Activated T-helper 17 cell treated with anti-CD3 and anti-CD28 coated beads, Interleukin-2, amount 50 U/mL, for 72 hours (primary cell): ENCODE data around the gene LCN12. TPM values are rescaled to one million over a fixed set of nuclear protein-coding genes. Genes with fewer than 3 reads are reported as not detected.
A peak's percentile ranks its signal among the peaks of the same experiment; 100 is the strongest.

Source experiments
- ATAC-seq: fragments of 150-1000 bp; cut with Tn5 transposase; replicated peaks from 2 replicates; pipeline ENCODE4 v1.10.0; 2021; ENCODE audit warnings: mild to moderate bottlenecking, moderate library complexity
- H3K27ac Mint-ChIP-seq: one replicate; pipeline ENCODE4 v1.8.0; 2022; ENCODE audit warnings: mixed read lengths
- H3K27me3 Mint-ChIP-seq: one replicate; pipeline ENCODE4 v1.8.0; 2022; ENCODE audit warnings: mixed read lengths
- H3K36me3 Mint-ChIP-seq: one replicate; pipeline ENCODE4 v1.8.0; 2022; ENCODE audit warnings: low read depth, mild to moderate bottlenecking, mixed read lengths
- H3K4me1 Mint-ChIP-seq: one replicate; pipeline ENCODE4 v1.8.0; 2022; ENCODE audit warnings: mixed read lengths
- H3K4me3 Mint-ChIP-seq: one replicate; pipeline ENCODE4 v1.8.0; 2022; ENCODE audit warnings: mild to moderate bottlenecking, mixed read lengths
- H3K9me3 Mint-ChIP-seq: one replicate; pipeline ENCODE4 v1.8.0; 2022; ENCODE audit warnings: mixed read lengths
- total RNA-seq, 2 donors: library from RNA; stranded (reverse); gene quantifications; one replicate each; pipeline ENCODE4 v1.2.3, GENCODE V29; 2022

The LCN12 gene
- 1 to 10 TPM in 1 of 2 donors, under 1 TPM in 1; 0.54 to 2.4 TPM for total RNA-seq

DNA sequence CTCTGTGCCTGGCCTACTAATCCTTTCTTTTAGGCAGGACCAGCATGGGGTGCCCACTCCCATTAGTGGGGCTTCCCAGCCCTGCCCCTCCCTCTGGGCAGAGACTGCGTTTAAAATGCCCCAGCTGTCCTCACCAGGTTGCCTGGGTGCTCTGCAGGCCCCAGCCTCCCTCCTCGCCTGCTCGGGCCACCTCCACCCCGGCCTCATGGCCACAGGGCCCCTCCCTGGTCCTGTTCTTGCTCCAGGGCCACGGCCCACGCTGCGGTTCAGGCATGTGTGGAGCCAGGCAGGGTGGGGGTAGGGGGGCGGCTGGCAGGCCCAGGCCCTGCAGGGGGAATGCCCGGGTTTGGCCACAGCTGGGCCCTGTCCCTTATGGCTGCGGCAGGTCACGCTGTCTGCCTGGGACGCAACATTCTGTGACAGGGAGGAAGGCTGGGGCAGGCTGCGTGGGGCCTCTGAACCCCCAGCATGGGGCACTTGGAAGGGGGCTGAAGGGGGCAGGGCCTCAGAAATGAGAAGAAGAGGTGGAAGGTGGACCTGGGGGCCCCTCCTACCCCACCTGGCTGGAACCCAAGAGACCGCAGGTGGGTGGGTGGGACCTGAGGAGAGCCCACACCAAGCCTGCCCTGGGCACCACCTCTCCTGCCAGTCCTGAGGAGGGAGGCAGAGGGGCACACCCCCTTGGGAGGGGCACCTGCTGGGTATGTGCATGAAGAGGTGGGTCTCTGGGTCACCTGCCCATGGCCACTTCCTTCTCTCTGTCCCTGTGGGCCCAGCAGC, at the start of gene LCN12:
TSS of gene LCN12 (plus strand) at position 733 of the 780 bp plus-strand sequence. CDS start 55 bp downstream, outside the sequence.
- H3K27me3 Mint-ChIP-seq = no peaks in the 10 kb centered on the region
- peak within 1 kb of the TSS; percentile 73 for H3K4me3 Mint-ChIP-seq
- H3K9me3 Mint-ChIP-seq = peaks cover 6% of the 10 kb centered on the region
- no peak within 1 kb of the TSS for H3K27ac Mint-ChIP-seq
- no peaks in the 10 kb centered on the region for H3K36me3 Mint-ChIP-seq
- H3K4me1 Mint-ChIP-seq = peaks cover 7% of the 10 kb centered on the region
- ATAC-seq = no peak

DNA sequence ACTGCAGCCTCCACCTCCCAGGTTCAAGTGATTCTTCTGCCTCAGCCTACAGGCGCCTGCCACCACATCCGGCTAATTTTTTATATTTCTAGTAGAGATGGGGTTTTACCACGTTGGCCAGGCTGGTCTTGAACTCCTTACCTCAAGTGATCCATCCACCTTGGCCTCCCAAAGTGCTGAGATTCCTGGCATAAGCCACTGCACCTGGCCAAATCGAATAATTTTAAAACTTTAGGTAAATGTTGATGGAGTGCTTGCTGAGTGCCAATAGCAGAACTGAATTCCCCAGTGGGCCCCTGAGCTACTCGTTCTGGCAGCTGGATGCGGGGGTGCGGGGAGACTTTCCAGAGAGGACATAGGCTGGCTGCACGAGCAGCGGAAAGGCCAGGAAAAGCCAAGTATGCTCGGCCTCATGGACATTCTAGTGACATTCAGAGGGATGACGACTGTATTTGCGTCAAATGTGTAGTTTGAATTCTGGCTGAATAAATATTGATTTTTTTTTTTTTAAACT, 49.0 kb upstream of the LCN12 start:
- H3K27me3 Mint-ChIP-seq = no peaks in the 10 kb centered on the region
- peaks cover 94% of the 10 kb centered on the region for H3K36me3 Mint-ChIP-seq
- H3K27ac Mint-ChIP-seq = peak overlapping the region; percentile 88
- peaks cover 24% of the 10 kb centered on the region for H3K4me1 Mint-ChIP-seq
- no peaks in the 10 kb centered on the region for H3K9me3 Mint-ChIP-seq
- peak; percentile 24 for ATAC-seq
- peak overlapping the region; percentile 70 for H3K4me3 Mint-ChIP-seq

GRCh38 chr9:136906266-136906665, 45.8 kb upstream of the LCN12 start:
- H3K9me3 Mint-ChIP-seq = no peaks in the 10 kb centered on the region
- H3K27ac Mint-ChIP-seq = peak overlapping the region; percentile 79
- H3K27me3 Mint-ChIP-seq = no peaks in the 10 kb centered on the region
- H3K4me3 Mint-ChIP-seq = no peak overlapping the region
- no peak for ATAC-seq
- peaks cover 95% of the 10 kb centered on the region for H3K36me3 Mint-ChIP-seq
- peaks cover 15% of the 10 kb centered on the region for H3K4me1 Mint-ChIP-seq

- no peaks in the 10 kb centered on the region for H3K9me3 Mint-ChIP-seq
- H3K36me3 Mint-ChIP-seq = peaks cover 96% of the 10 kb centered on the region
- H3K4me1 Mint-ChIP-seq = peaks cover 9% of the 10 kb centered on the region
- H3K27ac Mint-ChIP-seq = peak overlapping the region; percentile 25
- H3K27me3 Mint-ChIP-seq = no peaks in the 10 kb centered on the region
- ATAC-seq = no peak
- H3K4me3 Mint-ChIP-seq = no peak overlapping the region
Observed at GRCh38 chr9:136907011-136907914, 44.8 kb upstream of the LCN12 start.

- H3K27me3 Mint-ChIP-seq = no peaks in the 10 kb centered on the region
- no peak overlapping the region for H3K4me3 Mint-ChIP-seq
- ATAC-seq = no peak
- H3K36me3 Mint-ChIP-seq = peaks cover 97% of the 10 kb centered on the region
- H3K27ac Mint-ChIP-seq = no peak overlapping the region
- H3K9me3 Mint-ChIP-seq = no peaks in the 10 kb centered on the region
- H3K4me1 Mint-ChIP-seq = peaks cover 7% of the 10 kb centered on the region
Observed at GRCh38 chr9:136910197-136910900, 41.7 kb upstream of the LCN12 start.

DNA sequence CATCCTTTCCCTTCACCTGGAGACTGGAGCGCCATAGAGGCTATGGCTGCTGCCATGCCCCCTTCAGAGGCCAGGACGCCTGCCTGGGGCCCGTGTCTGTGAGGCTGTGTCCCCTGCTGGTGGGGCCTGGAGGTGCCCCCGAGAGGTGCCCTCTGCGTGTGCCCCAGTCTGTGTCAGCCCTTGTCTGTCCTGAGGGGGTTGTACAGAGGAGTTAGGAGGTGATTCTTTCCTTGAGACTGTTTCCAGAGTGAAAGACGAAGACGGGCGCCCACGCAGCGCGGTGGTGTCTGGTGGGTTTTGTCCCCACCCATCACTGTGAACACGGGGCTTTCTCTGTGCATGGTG, 41.2 kb upstream of the LCN12 start:
- Mint-ChIP-seq H3K27me3 (no peaks in the 10 kb centered on the region), H3K4me3 (no peak overlapping the region), H3K27ac (no peak overlapping the region), H3K4me1 (peaks cover 10% of the 10 kb centered on the region), H3K9me3 (no peaks in the 10 kb centered on the region), H3K36me3 (peaks cover 97% of the 10 kb centered on the region)
- ATAC-seq = no peak

DNA sequence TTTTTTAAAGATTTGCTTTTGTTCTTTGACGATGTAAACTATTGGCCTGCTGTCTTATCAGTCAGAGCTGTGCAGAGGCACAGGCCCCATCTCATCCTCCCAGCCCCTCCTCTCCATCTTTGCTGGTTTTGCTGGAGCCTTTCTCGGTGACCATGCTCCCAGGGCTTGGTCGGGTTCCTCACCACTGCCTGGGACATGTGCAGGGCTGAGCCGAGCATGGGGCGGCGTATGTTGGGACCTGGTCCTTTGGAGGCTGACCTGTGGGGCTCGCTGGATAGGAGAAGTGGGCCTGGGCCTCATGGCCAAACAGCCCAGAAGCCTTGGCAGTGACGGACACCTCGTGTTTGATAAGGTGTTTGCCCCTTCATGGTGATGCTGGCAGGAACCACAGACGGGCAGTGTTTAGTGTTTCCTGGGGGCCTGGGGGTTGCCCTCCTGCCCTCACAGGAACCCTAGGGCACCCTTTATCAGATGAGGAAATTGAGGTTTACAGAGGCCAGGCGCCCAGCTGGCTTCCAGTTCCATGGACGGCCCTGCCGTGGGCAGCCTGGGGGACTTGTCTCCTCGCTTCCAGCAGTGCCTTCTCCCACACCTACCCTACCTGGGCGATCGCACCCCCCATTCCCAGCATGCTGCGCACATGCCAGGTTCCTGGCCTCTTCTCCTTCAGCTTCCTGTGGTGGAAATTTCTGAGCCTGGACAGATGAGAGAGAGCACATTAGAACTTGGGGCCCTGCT, 38.2 kb upstream of the LCN12 start:
- Mint-ChIP-seq H3K27ac (peak overlapping the region; percentile 38), H3K36me3 (peaks cover 97% of the 10 kb centered on the region)
- no peak for ATAC-seq

DNA sequence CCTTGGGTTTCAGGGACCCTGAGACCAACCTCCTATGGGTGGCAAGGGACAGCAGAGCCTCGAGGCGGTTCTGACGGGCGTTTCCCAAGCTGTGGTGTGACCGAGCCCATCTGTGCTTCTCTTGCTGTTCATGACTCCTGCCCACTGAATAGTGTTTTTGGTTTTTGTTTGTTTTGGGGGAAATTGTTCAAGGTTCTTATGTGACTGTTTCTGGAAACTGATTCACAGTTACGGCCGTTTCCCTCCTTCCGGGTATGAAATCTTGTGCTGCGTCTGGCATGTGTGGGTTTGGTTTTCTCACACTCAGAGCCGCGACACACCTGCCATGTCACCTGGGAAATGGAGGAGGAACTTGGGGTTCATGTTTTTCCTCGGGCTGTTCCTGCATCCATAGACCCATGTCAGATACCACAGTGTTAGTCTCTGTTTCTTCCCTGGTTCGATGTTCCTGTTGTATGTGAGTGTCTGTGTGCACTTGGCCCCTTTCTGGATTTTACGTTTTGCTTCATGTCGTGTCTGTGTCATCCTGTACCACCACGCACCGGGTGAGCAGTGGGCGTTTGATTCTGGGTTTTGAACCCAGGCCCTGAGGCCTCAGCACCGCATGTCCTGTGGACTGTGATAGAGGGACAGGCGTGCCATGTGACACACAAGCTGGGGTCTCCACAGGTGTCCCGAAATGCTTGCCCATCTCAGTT, 36.3 kb upstream of the LCN12 start:
- peaks cover 16% of the 10 kb centered on the region for H3K4me1 Mint-ChIP-seq
- ATAC-seq = peak; percentile 60
- H3K9me3 Mint-ChIP-seq = no peaks in the 10 kb centered on the region
- peak overlapping the region; percentile 52 for H3K4me3 Mint-ChIP-seq
- H3K27ac Mint-ChIP-seq = peak overlapping the region; percentile 79
- H3K36me3 Mint-ChIP-seq = peaks cover 97% of the 10 kb centered on the region
- no peaks in the 10 kb centered on the region for H3K27me3 Mint-ChIP-seq

More for the DNA sequence above, 38.2 kb upstream of the LCN12 start:
- Mint-ChIP-seq H3K4me1 (peaks cover 16% of the 10 kb centered on the region), H3K4me3 (no peak overlapping the region), H3K9me3 (no peaks in the 10 kb centered on the region), H3K27me3 (no peaks in the 10 kb centered on the region)

- H3K27ac Mint-ChIP-seq = peak overlapping the region; percentile 79
Observed at GRCh38 chr9:136916330-136917184, 35.5 kb upstream of the LCN12 start.

GRCh38 chr9:136917902-136918301, 34.2 kb upstream of the LCN12 start:
- Mint-ChIP-seq H3K4me3 (no peak overlapping the region), H3K9me3 (no peaks in the 10 kb centered on the region), H3K36me3 (peaks cover 95% of the 10 kb centered on the region), H3K4me1 (peaks cover 16% of the 10 kb centered on the region), H3K27ac (no peak overlapping the region), H3K27me3 (no peaks in the 10 kb centered on the region)
- ATAC-seq = no peak

More at GRCh38 chr9:136916330-136917184, 35.5 kb upstream of the LCN12 start:
- H3K9me3 Mint-ChIP-seq = no peaks in the 10 kb centered on the region
- H3K4me1 Mint-ChIP-seq = peaks cover 16% of the 10 kb centered on the region
- H3K4me3 Mint-ChIP-seq = peak overlapping the region; percentile 52
- peak; percentile 87 for ATAC-seq
- H3K27me3 Mint-ChIP-seq = no peaks in the 10 kb centered on the region
- H3K36me3 Mint-ChIP-seq = peaks cover 94% of the 10 kb centered on the region

DNA sequence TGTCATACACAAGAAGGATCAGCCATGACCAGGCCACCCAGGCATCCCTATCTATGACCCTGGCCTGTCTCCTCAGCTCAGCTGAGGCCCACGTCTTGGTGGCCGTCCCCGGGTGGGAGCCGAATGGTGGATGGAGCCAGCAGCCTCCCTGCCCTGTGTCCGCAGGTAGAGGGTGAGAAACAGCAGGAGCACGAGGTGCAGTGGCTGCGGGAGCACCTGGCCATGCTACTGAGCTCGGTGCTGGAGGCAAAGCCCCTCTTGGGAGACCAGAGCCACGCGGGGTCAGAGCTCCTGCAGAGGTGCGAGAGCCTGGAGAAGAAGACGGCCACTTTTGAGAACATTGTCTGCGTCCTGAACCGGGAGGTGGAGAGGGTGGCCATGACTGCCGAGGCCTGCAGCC, 32.0 kb upstream of the LCN12 start:
- ATAC-seq = no peak
- Mint-ChIP-seq H3K36me3 (peaks cover 96% of the 10 kb centered on the region), H3K4me3 (no peak overlapping the region), H3K4me1 (peaks cover 16% of the 10 kb centered on the region), H3K9me3 (no peaks in the 10 kb centered on the region), H3K27ac (no peak overlapping the region), H3K27me3 (no peaks in the 10 kb centered on the region)

DNA sequence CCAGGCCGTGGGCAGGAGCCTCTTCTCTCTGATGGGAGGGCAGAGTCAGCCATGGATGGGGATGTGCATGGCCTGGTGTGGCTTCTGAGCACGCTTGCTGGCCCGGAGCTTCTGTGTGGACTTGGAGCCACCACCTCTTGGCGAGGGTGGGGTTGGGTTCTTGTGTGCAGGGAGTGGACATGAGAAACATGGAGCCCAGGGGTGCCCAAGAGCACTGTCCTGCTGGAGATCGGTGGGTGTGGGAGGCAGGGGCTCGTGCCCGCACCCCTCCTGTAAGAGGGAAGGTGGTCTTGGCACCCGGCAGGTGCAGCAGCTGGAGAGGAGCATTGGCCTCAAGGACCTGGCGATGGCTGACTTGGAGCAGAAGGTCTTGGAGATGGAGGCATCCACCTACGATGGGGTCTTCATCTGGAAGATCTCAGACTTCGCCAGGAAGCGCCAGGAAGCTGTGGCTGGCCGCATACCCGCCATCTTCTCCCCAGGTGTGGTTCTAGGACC, 31.3 kb upstream of the LCN12 start:
- no peak overlapping the region for H3K4me3 Mint-ChIP-seq
- no peak for ATAC-seq
- peaks cover 96% of the 10 kb centered on the region for H3K36me3 Mint-ChIP-seq
- H3K9me3 Mint-ChIP-seq = no peaks in the 10 kb centered on the region
- no peaks in the 10 kb centered on the region for H3K27me3 Mint-ChIP-seq
- peaks cover 11% of the 10 kb centered on the region for H3K4me1 Mint-ChIP-seq
- no peak overlapping the region for H3K27ac Mint-ChIP-seq
